Panc1 (cell line): ENCODE measurements around the gene SLC12A8. TPM values are rescaled to one million over a fixed set of nuclear protein-coding genes. Genes with fewer than 3 reads are reported as not detected.

Source experiments
- ATAC-seq: fragments of 200-7000 bp; cut with Tn5 transposase; 2 replicates; pipeline ENCODE4 v1.9.1; 2020; ENCODE audit warnings: mild to moderate bottlenecking, moderate library complexity
- BruUV-seq: library from RNA; stranded (reverse); fragments of 400-500 nt; replicated peaks from 2 replicates; lab custom pipeline; 2021; lab: Mats Ljungman, UMichigan
- CTCF ChIA-PET: fragments of 300-600 bp; sonication (Branson Sonifier 250); formaldehyde crosslinking; loops from one replicate; lab custom pipeline; 2022; ENCODE audit warnings: antibody characterized with exemption; lab: Charles Lee
- POLR2A ChIA-PET: fragments of 300-600 bp; sonication (Branson Sonifier 250); formaldehyde crosslinking; loops from one replicate; lab custom pipeline; 2022; ENCODE audit warnings: antibody characterized with exemption; lab: Charles Lee
- DNase-seq: peaks from one replicate; pipeline ENCODE4 v3.0.0-alpha.2; 2010; ENCODE audit warnings: low read depth, low spot score
- H3K27ac ChIP-seq: 2 replicates; pipeline ENCODE4 v1.5.1; 2011; ENCODE audit warnings: mild to moderate bottlenecking, low read length, inconsistent platforms
- H3K27me3 ChIP-seq: fragments of 200-500 bp; sonication (Bioruptor generic); 2 replicates; pipeline ENCODE4 v1.6.0; 2014; ENCODE audit warnings: low read length, inconsistent platforms; ENCODE audit not compliant: control insufficient read depth, insufficient read depth
- H3K36me3 ChIP-seq: fragments of 200-500 bp; sonication (Bioruptor generic); 2 replicates; pipeline ENCODE4 v1.5.1; 2014; ENCODE audit warnings: inconsistent platforms, mild to moderate bottlenecking, low read length, moderate library complexity; ENCODE audit not compliant: control insufficient read depth, insufficient read depth
- H3K4me1 ChIP-seq: 2 replicates; pipeline ENCODE4 v1.5.1; 2011; ENCODE audit warnings: inconsistent platforms, mild to moderate bottlenecking, low read length, moderate library complexity; ENCODE audit not compliant: control insufficient read depth, insufficient read depth
- H3K4me3 ChIP-seq, 2 experiments: 2 replicates each; pipeline ENCODE4 v1.5.1; 2011 to 2012; ENCODE audit warnings: low read depth in 2 of 2, low read length in 2 of 2, mild to moderate bottlenecking in 2 of 2, inconsistent platforms in 1 of 2, moderate library complexity in 1 of 2
- H3K9me3 ChIP-seq: fragments of 200-500 bp; sonication (Bioruptor generic); 2 replicates; pipeline ENCODE4 v1.5.1; 2014; ENCODE audit warnings: low read depth, mild to moderate bottlenecking, inconsistent platforms, low read length, moderate library complexity; ENCODE audit not compliant: control insufficient read depth, insufficient read depth
- CTCF ChIP-seq: fragments of 450-650 bp; IDR thresholded peaks from 2 replicates; pipeline ENCODE4 v1.5.1; 2017; ENCODE audit warnings: mild to moderate bottlenecking
- POLR2AphosphoS5 ChIP-seq: IDR thresholded peaks from 2 replicates; pipeline ENCODE4 v1.6.1; 2012; ENCODE audit warnings: mild to moderate bottlenecking, low read depth, low read length, moderate library complexity
- REST ChIP-seq, 2 experiments: IDR thresholded peaks; 2 replicates each; pipeline ENCODE4 v1.6.1; 2011 to 2012; ENCODE audit warnings: low read depth in 2 of 2, control low read depth in 1 of 2, low read length in 1 of 2, mild to moderate bottlenecking in 1 of 2, moderate library complexity in 1 of 2; ENCODE audit not compliant: insufficient read depth in 1 of 2
- SIN3A ChIP-seq: IDR thresholded peaks from 2 replicates; pipeline ENCODE4 v1.6.1; 2012; ENCODE audit warnings: low read depth, mild to moderate bottlenecking, low read length, moderate library complexity, borderline replicate concordance; ENCODE audit not compliant: insufficient read depth
- TCF7L2 ChIP-seq: IDR thresholded peaks from 2 replicates; pipeline ENCODE4 v1.6.1; 2011; ENCODE audit warnings: mild to moderate bottlenecking, low read depth, low read length, inconsistent platforms
- in situ Hi-C: cut with HindIII; loops from 2 replicates; pipeline ENCODE4 v1.10.0; 2016; ENCODE audit warnings: low sequenced_read_pairs, low pct_unique_long_range_greater_than_20kb
- intact Hi-C: fragments of 100-400 bp; cut with micrococcal nuclease; formaldehyde crosslinking; loops from one replicate; pipeline ENCODE4 v1.10.0; 2022; ENCODE audit not compliant: unreplicated experiment
- total RNA-seq: library from RNA; stranded (reverse); gene quantifications from one replicate; pipeline ENCODE4 v1.2.1, GENCODE V29; 2021; ENCODE audit not compliant: unreplicated experiment

The SLC12A8 gene
- total RNA-seq, 1 experiment from 2014 or later: 7.0 TPM

GRCh38 chr3:125033616-125034015, 178.9 kb downstream of the SLC12A8 start:
- H3K27ac ChIP-seq: peak overlapping the region; percentile 29
- intact Hi-C loops: no loop called here
- peaks cover 21% of the 10 kb centered on the region for H3K4me1 ChIP-seq
- no TSS peak for BruUV-seq
- H3K4me3 ChIP-seq: no peak overlapping the region
- POLR2A ChIA-PET: interaction anchor here (0.6 to 1.1 kb wide), 2 partner anchors 11 to 122 kb away, joined by 4 to 8 read pairs; no protein-coding TSS in a partner anchor
- no peaks in the 10 kb centered on the region for H3K9me3 ChIP-seq
- in situ Hi-C loops: no loop called here
- CTCF ChIA-PET: no interaction called here
- no peaks in the 10 kb centered on the region for H3K27me3 ChIP-seq
- TF ChIP-seq TCF7L2 (no peak), REST (IDR thresholded peaks at IDR 0.05; ENCODE audit: insufficient read depth in 1 of 2, low read depth in 2 of 2, low read length in 1 of 2) (no peak), SIN3A (no peak), CTCF (no peak), POLR2AphosphoS5 (no peak)
- DNase-seq (no peak), ATAC-seq (no peak)
- H3K36me3 ChIP-seq: no peaks in the 10 kb centered on the region

GRCh38 chr3:125033135-125033534, 179.4 kb downstream of the SLC12A8 start:
- BruUV-seq: no TSS peak
- intact Hi-C loops: no loop called here
- Histone ChIP-seq H3K9me3 (no peaks in the 10 kb centered on the region), H3K36me3 (no peaks in the 10 kb centered on the region), H3K4me3 (no peak overlapping the region), H3K27me3 (no peaks in the 10 kb centered on the region), H3K4me1 (peaks cover 21% of the 10 kb centered on the region), H3K27ac (peak overlapping the region; percentile 29)
- ChIA-PET POLR2A (interaction anchor here (0.6 to 1.1 kb wide), 3 partner anchors 11 to 122 kb away, joined by 3 to 8 read pairs (median 4); no protein-coding TSS in a partner anchor), CTCF (no interaction called here)
- TF ChIP-seq POLR2AphosphoS5: no peak
- no peak for TF ChIP-seq SIN3A
- TF ChIP-seq TCF7L2: no peak
- no peak for TF ChIP-seq CTCF
- no peak for TF ChIP-seq REST (IDR thresholded peaks at IDR 0.05; ENCODE audit: insufficient read depth in 1 of 2, low read depth in 2 of 2, low read length in 1 of 2)
- no peak for DNase-seq
- peak; percentile 29; the same call in 1 of the 2 replicates for ATAC-seq
- in situ Hi-C loops: no loop called here
